Right forelimb (tissue), 1 donor: Measurements from ENCODE around the gene HOXB8.

Experiments used
- DNase-seq: peaks from one replicate; pipeline ENCODE4 v3.0.0-alpha.2; 2018

Gene HOXB8

GRCh38 chr17:48596000-48596734 is 18.9 kb downstream of the HOXB8 start:
- no peak for DNase-seq

GRCh38 chr17:48595278-48595999 is 19.7 kb downstream of the HOXB8 start:
- DNase-seq: no peak

- DNase-seq: no peak
Observed at GRCh38 chr17:48594538-48595277, 20.4 kb downstream of the HOXB8 start.

- peak; percentile 87 for DNase-seq
Observed at GRCh38 chr17:48593840-48594537, 21.1 kb downstream of the HOXB8 start.

GRCh38 chr17:48593126-48593829 is 21.8 kb downstream of the HOXB8 start, which contains the start of gene HOXB5:
Gene HOXB5, minus strand, starts transcription at chr17:48593779. Its CDS starts 97 bp downstream, at chr17:48593682.
- no peak for DNase-seq

GRCh38 chr17:48592577-48592976 is 22.5 kb downstream of the HOXB8 start:
- DNase-seq: no peak

GRCh38 chr17:48592057-48592514 is 23.0 kb downstream of the HOXB8 start:
- DNase-seq: no peak

- no peak for DNase-seq
Observed at GRCh38 chr17:48591255-48592056, 23.6 kb downstream of the HOXB8 start.

- DNase-seq: no peak
Observed at GRCh38 chr17:48590607-48591161, 24.4 kb downstream of the HOXB8 start.

GRCh38 chr17:48589831-48590606 is 25.1 kb downstream of the HOXB8 start, which contains the start of gene HOXB3:
Gene HOXB3, minus strand, starts transcription at chr17:48590241. Its CDS starts 37,767 bp downstream, at chr17:48552474.
- DNase-seq: no peak

- DNase-seq: no peak
Observed at GRCh38 chr17:48589060-48589830, 25.8 kb downstream of the HOXB8 start.

GRCh38 chr17:48588528-48588927 is 26.6 kb downstream of the HOXB8 start:
- no peak for DNase-seq

GRCh38 chr17:48588074-48588415 is 27.0 kb downstream of the HOXB8 start:
- DNase-seq: no peak

- DNase-seq: no peak
Observed at GRCh38 chr17:48587276-48588073, 27.6 kb downstream of the HOXB8 start.

- no peak for DNase-seq
Observed at GRCh38 chr17:48586355-48587258, 28.5 kb downstream of the HOXB8 start.

- no peak for DNase-seq
Observed at GRCh38 chr17:48584223-48584741, 30.8 kb downstream of the HOXB8 start.

GRCh38 chr17:48583708-48584222 is 31.3 kb downstream of the HOXB8 start:
- no peak for DNase-seq
